Measurements from ENCODE around the gene FITM1.

FITM1 gene

DNA sequence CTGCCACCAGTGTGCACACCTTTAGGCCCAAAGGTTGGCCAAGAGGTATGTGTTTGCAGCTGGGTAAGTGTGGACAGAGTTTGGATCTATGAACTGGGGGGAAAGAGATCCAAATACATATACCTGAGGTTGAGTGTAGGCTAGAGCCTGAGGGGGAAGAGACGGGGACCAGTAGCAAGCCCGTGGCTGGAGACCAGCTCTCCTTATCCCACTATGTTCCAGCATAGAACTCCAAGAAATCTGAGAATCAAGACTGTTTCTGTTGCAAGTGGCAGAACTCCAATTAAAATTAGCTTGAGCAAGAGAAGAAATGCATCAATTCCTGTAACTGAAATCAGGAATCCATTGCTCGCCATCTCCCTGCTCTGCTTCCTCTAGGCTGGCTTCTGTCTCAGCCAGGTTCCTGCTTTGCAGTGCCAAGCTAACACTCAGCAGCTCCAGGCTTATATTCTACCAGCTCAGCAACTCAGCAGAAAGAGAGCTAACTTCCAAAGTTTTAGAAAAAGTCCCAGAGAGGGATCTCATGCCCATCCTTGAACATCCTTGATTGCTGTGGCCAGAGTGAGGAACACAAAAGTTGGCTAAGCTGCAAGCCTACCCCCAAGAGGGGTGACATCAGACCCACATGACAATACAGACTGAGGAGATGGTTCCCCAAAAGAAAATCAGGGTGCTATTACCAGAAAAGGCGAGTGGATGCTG is 37.8 kb upstream of the FITM1 start:
- H3K27ac ChIP-seq (ENCODE audit: insufficient read depth in 1 of 2, low read depth in 1 of 2, low read length in 2 of 2, poor library complexity in 1 of 2, severe bottlenecking in 2 of 2), result no peak overlapping the region
- H3K4me1 ChIP-seq (ENCODE audit: control extremely low read depth in 1 of 4, control insufficient read depth in 4 of 4, insufficient read depth in 4 of 4, low read length in 3 of 4), result peaks cover 0 to 37% (median 29%) of the 10 kb centered on the region in 4 experiments
- POLR2A ChIA-PET, result interaction anchor here (0.7 to 1.2 kb wide), 4 partner anchors 16 to 68 kb away, joined by 3 to 6 read pairs (median 3); partner anchors contain the start of genes DCAF11, IRF9 and NRL
- CTCF ChIA-PET, result interaction anchor here (0.8 to 8.7 kb wide), 15 partner anchors 8 to 215 kb away, joined by 3 to 178 read pairs (median 6); partner anchors contain the start of genes CARMIL3, CIDEB, CPNE6 and DCAF11
- 81% methylated on average over 3 of the region's 4 CpGs for WGBS (ENCODE audit: insufficient coverage)
- peaks cover 0 to 5% (median 0%) of the 10 kb centered on the region in 4 experiments for H3K36me3 ChIP-seq (ENCODE audit: control insufficient read depth in 4 of 4, insufficient read depth in 4 of 4, low read length in 3 of 4)
- DNase-seq, result no peak
- H3K27me3 ChIP-seq (replicated peaks in 2 of 5; ENCODE audit: control insufficient read depth in 4 of 5, insufficient read depth in 5 of 5, low read length in 4 of 5), result no peaks in the 10 kb centered on the region
- H3K9me3 ChIP-seq (ENCODE audit: control extremely low read depth in 1 of 5, control insufficient read depth in 4 of 5, insufficient read depth in 2 of 5, low read depth in 1 of 5, low read length in 4 of 5), result no peaks in the 10 kb centered on the region
- no peak overlapping the region for H3K4me3 ChIP-seq (ENCODE audit: control insufficient read depth in 1 of 7, extremely low read depth in 1 of 7, insufficient read depth in 4 of 7, low read depth in 2 of 7, low read length in 6 of 7)

DNA sequence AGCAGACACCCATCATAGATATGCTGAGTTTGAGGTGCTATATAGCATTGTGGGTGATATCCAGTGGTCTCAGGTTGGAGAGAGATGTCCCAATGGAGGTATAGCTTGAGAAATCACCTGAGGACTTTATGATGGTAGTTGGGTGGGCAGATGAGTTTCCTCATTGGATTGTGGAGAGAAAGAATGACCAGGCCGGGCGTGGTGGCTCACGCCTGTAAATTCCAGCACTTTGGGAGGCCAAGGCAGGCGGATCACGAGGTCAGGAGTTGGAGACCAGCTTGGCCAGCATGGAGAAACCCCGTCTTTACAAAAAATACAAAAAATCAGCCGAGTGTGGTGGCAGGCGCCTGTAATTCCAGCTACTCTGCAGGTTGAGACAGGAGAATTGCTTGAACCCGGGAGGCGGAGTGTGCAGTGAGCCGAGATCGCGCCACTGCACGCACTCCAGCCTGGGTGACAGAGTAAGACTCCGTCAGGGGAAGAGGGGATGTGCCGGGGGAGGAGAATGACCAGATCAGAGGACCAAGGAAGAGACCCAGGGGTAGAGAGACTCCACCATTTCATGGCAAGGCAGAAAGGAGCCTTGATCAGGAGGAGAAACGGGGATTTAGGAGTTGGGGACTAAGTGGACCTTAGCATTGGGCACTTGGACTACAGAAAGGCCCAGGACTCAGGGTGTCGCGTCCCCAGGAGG is 37.1 kb upstream of the FITM1 start:
- ChIA-PET POLR2A (interaction anchor here (0.8 to 2.6 kb wide), 4 partner anchors 12 to 68 kb away, joined by 3 to 11 read pairs (median 6); partner anchors contain the start of genes DCAF11, IRF9 and NRL), CTCF (interaction anchor here (0.8 to 8.7 kb wide), 15 partner anchors 9 to 108 kb away, joined by 3 to 178 read pairs (median 6); partner anchors contain the start of genes CARMIL3, CPNE6, DCAF11 and NRL)
- H3K4me3 ChIP-seq (ENCODE audit: control insufficient read depth in 1 of 7, extremely low read depth in 1 of 7, insufficient read depth in 4 of 7, low read depth in 2 of 7, low read length in 6 of 7), result peak overlapping the region in 6 of 7 experiments; percentile 48 to 86 (median 78)
- no peaks in the 10 kb centered on the region for H3K27me3 ChIP-seq (replicated peaks in 2 of 5; ENCODE audit: control insufficient read depth in 4 of 5, insufficient read depth in 5 of 5, low read length in 4 of 5)
- peak overlapping the region; percentile 80 to 90 for H3K27ac ChIP-seq (ENCODE audit: insufficient read depth in 1 of 2, low read depth in 1 of 2, low read length in 2 of 2, poor library complexity in 1 of 2, severe bottlenecking in 2 of 2)
- H3K4me1 ChIP-seq (ENCODE audit: control extremely low read depth in 1 of 4, control insufficient read depth in 4 of 4, insufficient read depth in 4 of 4, low read length in 3 of 4), result peaks cover 0 to 37% (median 29%) of the 10 kb centered on the region in 4 experiments
- H3K36me3 ChIP-seq (ENCODE audit: control insufficient read depth in 4 of 4, insufficient read depth in 4 of 4, low read length in 3 of 4), result peaks cover 0 to 12% (median 4%) of the 10 kb centered on the region in 4 experiments
- 83% methylated on average over 19 of the region's 19 CpGs for WGBS (ENCODE audit: insufficient coverage)
- DNase-seq, result no peak
- H3K9me3 ChIP-seq (ENCODE audit: control extremely low read depth in 1 of 5, control insufficient read depth in 4 of 5, insufficient read depth in 2 of 5, low read depth in 1 of 5, low read length in 4 of 5), result no peaks in the 10 kb centered on the region

DNA sequence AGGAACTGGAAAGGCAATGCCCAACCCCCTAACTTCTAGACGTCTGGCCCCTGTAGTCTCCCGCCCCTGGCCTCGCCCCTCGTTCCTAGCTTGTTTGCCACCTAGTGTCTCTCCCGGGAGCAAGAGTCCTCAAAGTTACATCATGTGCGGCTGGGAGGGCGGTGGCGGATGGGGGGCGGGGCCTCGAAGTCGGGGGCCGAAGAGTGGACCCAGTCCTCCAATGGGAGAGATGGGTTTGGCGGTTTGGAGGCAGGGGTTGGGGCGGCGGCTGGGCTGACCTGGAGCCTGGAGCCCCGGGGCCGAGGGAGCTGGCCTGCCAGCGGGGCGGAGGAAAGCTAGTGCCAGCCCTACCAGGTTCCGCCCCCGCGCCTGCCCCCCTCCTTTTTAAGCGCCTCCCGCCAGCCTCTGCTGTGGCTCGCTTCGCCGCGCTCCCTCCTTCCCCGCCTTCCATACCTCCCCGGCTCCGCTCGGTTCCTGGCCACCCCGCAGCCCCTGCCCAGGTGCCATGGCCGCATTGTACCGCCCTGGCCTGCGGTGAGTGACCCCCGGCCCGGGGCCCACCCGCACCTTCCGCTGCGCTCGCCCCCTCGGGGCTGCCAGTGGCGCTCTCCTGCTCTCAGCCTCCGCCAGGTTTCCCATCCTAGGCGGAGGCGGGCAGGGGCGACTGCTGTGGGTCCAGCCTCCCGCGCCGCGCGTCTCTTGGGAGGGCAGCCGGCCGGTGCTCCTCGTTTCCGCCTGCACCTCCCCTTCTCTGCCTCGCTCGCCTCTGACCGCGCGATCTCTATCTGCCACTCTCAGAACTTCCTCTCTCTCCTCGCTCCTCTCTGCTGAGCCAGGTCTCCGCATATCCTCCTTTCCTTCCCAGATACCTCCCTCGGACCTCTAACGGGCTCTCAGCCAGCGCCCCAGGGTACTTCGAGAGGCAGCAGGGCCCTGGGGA is 36.3 kb upstream of the FITM1 start, which contains the start of gene PCK2:
Gene PCK2, plus strand, starts transcription at position 411 of the 940 bp plus-strand sequence. Its CDS starts 95 bp downstream, at position 506.
- H3K27me3 ChIP-seq (replicated peaks in 2 of 5; ENCODE audit: control insufficient read depth in 4 of 5, insufficient read depth in 5 of 5, low read length in 4 of 5), result no peaks in the 10 kb centered on the region
- H3K36me3 ChIP-seq (ENCODE audit: control insufficient read depth in 4 of 4, insufficient read depth in 4 of 4, low read length in 3 of 4), result peaks cover 0 to 20% (median 8%) of the 10 kb centered on the region in 4 experiments
- under 1% methylated on average over 46 of the region's 68 CpGs for WGBS (ENCODE audit: insufficient coverage)
- H3K27ac ChIP-seq (ENCODE audit: insufficient read depth in 1 of 2, low read depth in 1 of 2, low read length in 2 of 2, poor library complexity in 1 of 2, severe bottlenecking in 2 of 2), result peak within 1 kb of the TSS; percentile 80 to 90
- H3K4me1 ChIP-seq (ENCODE audit: control extremely low read depth in 1 of 4, control insufficient read depth in 4 of 4, insufficient read depth in 4 of 4, low read length in 3 of 4), result peaks cover 0 to 37% (median 29%) of the 10 kb centered on the region in 4 experiments
- peak within 1 kb of the TSS; percentile 48 to 86 (median 77) for H3K4me3 ChIP-seq (ENCODE audit: control insufficient read depth in 1 of 7, extremely low read depth in 1 of 7, insufficient read depth in 4 of 7, low read depth in 2 of 7, low read length in 6 of 7)
- ChIA-PET CTCF (interaction anchor here (0.7 to 8.7 kb wide), 11 partner anchors 9 to 86 kb away, joined by 3 to 178 read pairs (median 6); partner anchors contain the start of genes CARMIL3, DCAF11, IRF9 and NRL), POLR2A (interaction anchor here (1.2 to 2.6 kb wide), 4 partner anchors 11 to 67 kb away, joined by 5 to 12 read pairs (median 8); partner anchors contain the start of genes DCAF11, IRF9 and NRL)
- H3K9me3 ChIP-seq (ENCODE audit: control extremely low read depth in 1 of 5, control insufficient read depth in 4 of 5, insufficient read depth in 2 of 5, low read depth in 1 of 5, low read length in 4 of 5), result no peaks in the 10 kb centered on the region
- peak; percentile 79 to 87 (median 84) for DNase-seq

DNA sequence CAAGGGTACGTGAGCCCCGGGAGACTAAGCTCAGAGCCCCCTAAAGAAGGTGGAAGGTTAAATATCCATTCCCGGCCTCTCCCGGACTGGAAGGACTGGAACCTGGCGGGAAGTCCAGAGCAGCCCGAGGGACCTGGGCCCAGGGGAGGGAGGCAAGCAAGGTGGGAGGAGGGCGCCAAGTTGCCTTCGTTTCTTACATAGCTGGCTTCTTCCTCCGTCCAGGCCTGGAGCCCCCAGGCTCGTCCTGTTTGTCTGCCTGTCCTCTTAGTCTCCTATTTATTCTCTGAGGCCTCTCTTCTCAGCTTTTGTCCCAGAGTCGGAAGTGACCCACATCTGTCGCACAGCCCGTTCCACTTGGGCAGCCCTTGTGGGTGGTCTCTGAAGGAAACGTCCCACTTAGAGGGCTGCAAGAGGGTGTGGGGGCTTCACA is 35.6 kb upstream of the FITM1 start:
- H3K9me3 ChIP-seq (ENCODE audit: control extremely low read depth in 1 of 5, control insufficient read depth in 4 of 5, insufficient read depth in 2 of 5, low read depth in 1 of 5, low read length in 4 of 5), result no peaks in the 10 kb centered on the region
- ChIA-PET CTCF (interaction anchor here (0.7 to 8.7 kb wide), 7 partner anchors 10 to 87 kb away, joined by 3 to 178 read pairs (median 12); partner anchors contain the start of genes CARMIL3, DCAF11, IRF9 and NRL), POLR2A (interaction anchor here (1.7 to 2.6 kb wide), 3 partner anchors 10 to 19 kb away, joined by 5 to 12 read pairs (median 11); partner anchors contain the start of genes DCAF11 and NRL)
- peak overlapping the region; percentile 48 to 86 (median 77) for H3K4me3 ChIP-seq (ENCODE audit: control insufficient read depth in 1 of 7, extremely low read depth in 1 of 7, insufficient read depth in 4 of 7, low read depth in 2 of 7, low read length in 6 of 7)
- H3K36me3 ChIP-seq (ENCODE audit: control insufficient read depth in 4 of 4, insufficient read depth in 4 of 4, low read length in 3 of 4), result peaks cover 0 to 27% (median 13%) of the 10 kb centered on the region in 4 experiments
- no peaks in the 10 kb centered on the region for H3K27me3 ChIP-seq (replicated peaks in 2 of 5; ENCODE audit: control insufficient read depth in 4 of 5, insufficient read depth in 5 of 5, low read length in 4 of 5)
- peaks cover 0 to 37% (median 29%) of the 10 kb centered on the region in 4 experiments for H3K4me1 ChIP-seq (ENCODE audit: control extremely low read depth in 1 of 4, control insufficient read depth in 4 of 4, insufficient read depth in 4 of 4, low read length in 3 of 4)
- 3% methylated on average over 11 of the region's 14 CpGs for WGBS (ENCODE audit: insufficient coverage)
- peak overlapping the region; percentile 80 to 90 for H3K27ac ChIP-seq (ENCODE audit: insufficient read depth in 1 of 2, low read depth in 1 of 2, low read length in 2 of 2, poor library complexity in 1 of 2, severe bottlenecking in 2 of 2)
- DNase-seq, result peak; percentile 15 to 52 (median 34)

DNA sequence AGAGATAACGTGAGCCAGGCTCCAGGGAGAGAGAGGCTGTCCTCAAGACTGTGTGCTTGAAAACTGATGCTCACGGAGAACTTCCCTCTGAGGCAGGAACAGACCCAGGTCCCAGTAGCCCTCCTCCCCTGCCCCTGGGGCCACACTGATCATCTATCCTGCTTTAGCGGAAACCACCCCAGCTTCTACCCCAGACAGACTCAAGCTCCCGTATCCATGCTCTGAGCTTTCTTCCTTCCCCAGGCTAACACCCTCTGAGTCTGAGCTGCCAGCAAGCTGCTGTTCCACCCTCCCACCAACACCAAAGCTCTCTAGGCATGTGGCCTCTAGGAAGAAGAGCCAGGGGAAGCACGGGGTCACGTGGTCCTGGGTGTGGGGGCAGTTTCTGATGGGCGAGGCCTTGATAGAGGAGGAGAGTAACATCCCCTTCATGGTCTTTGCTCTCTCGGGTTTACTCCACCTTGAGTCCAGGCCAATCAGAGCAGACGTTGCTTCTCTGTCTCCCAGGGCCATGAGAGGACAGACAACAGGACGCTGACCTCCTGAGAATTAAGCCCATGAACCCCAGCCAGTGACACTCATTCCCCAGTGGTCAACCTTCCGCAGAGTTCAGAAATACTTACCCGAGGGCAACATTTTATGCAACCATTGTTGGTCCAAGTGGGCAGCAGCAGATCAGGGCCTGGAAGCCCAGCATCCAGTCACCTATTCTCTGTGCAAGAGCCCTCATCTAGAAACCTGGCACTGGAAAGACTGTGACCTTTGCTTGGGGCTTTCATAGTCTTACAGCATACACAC is 35.0 kb upstream of the FITM1 start:
- peak; percentile 38 to 77 (median 69) for DNase-seq
- Histone ChIP-seq H3K9me3 (ENCODE audit: control extremely low read depth in 1 of 5, control insufficient read depth in 4 of 5, insufficient read depth in 2 of 5, low read depth in 1 of 5, low read length in 4 of 5) (no peaks in the 10 kb centered on the region), H3K27me3 (replicated peaks in 2 of 5; ENCODE audit: control insufficient read depth in 4 of 5, insufficient read depth in 5 of 5, low read length in 4 of 5) (no peaks in the 10 kb centered on the region), H3K4me1 (ENCODE audit: control extremely low read depth in 1 of 4, control insufficient read depth in 4 of 4, insufficient read depth in 4 of 4, low read length in 3 of 4) (peaks cover 0 to 37% (median 29%) of the 10 kb centered on the region in 4 experiments), H3K4me3 (ENCODE audit: control insufficient read depth in 1 of 7, extremely low read depth in 1 of 7, insufficient read depth in 4 of 7, low read depth in 2 of 7, low read length in 6 of 7) (peak overlapping the region; percentile 48 to 86 (median 77)), H3K36me3 (ENCODE audit: control insufficient read depth in 4 of 4, insufficient read depth in 4 of 4, low read length in 3 of 4) (peaks cover 0 to 32% (median 16%) of the 10 kb centered on the region in 4 experiments), H3K27ac (ENCODE audit: insufficient read depth in 1 of 2, low read depth in 1 of 2, low read length in 2 of 2, poor library complexity in 1 of 2, severe bottlenecking in 2 of 2) (peak overlapping the region; percentile 80 to 90)
- CTCF ChIA-PET, result interaction anchor here (0.7 to 8.7 kb wide), 8 partner anchors 11 to 88 kb away, joined by 3 to 178 read pairs (median 9); partner anchors contain the start of genes CARMIL3, DCAF11, IRF9 and NRL
- 36% methylated on average over 9 of the region's 12 CpGs for WGBS (ENCODE audit: insufficient coverage)
- POLR2A ChIA-PET, result interaction anchor here (1.7 to 2.6 kb wide), 3 partner anchors 10 to 18 kb away, joined by 5 to 12 read pairs (median 11); partner anchors contain the start of genes DCAF11 and NRL

All from common myeloid progenitor, CD34-positive (primary cell).